HG02623 (cell line): ENCODE data around the gene IRF2BP1.
A peak's percentile ranks its signal among the peaks of the same experiment; 100 is the strongest.

Experiments
- ATAC-seq: cut with Tn5 transposase; IDR thresholded peaks from one replicate; pipeline ENCODE4 v1.9.1; 2021; ENCODE audit warnings: moderate library complexity; ENCODE audit not compliant: unreplicated experiment

Gene IRF2BP1

GRCh38 chr19:45863335-45863839 lies 22.6 kb downstream of the IRF2BP1 start:
- ATAC-seq = no peak

- peak; percentile 89 for ATAC-seq
Measured at GRCh38 chr19:45862564-45863334, 23.2 kb downstream of the IRF2BP1 start, which contains the start of gene SYMPK. TSS of gene SYMPK (minus strand) at chr19:45863147. CDS start at chr19:45854495, 8,652 bp downstream.

GRCh38 chr19:45862271-45862563 lies 23.7 kb downstream of the IRF2BP1 start:
- no peak for ATAC-seq

GRCh38 chr19:45860359-45861259 lies 25.3 kb downstream of the IRF2BP1 start:
- no peak for ATAC-seq

- ATAC-seq = no peak
Measured at GRCh38 chr19:45854167-45854778, 31.7 kb downstream of the IRF2BP1 start.

- ATAC-seq = no peak
Measured at GRCh38 chr19:45852983-45853382, 33.0 kb downstream of the IRF2BP1 start.

- ATAC-seq = no peak
Measured at GRCh38 chr19:45852145-45852750, 33.7 kb downstream of the IRF2BP1 start.

GRCh38 chr19:45848922-45849321 lies 37.0 kb downstream of the IRF2BP1 start:
- ATAC-seq = no peak

GRCh38 chr19:45847663-45848062 lies 38.3 kb downstream of the IRF2BP1 start:
- no peak for ATAC-seq

GRCh38 chr19:45842198-45842597 lies 43.7 kb downstream of the IRF2BP1 start:
- ATAC-seq = no peak

GRCh38 chr19:45834970-45835369 lies 51.0 kb downstream of the IRF2BP1 start:
- ATAC-seq = no peak
